ENCODE measurements around the gene AADACL3. TPM values are rescaled to one million over a fixed set of nuclear protein-coding genes. Genes with fewer than 3 reads are reported as not detected.

AADACL3 gene
- total and polyA plus RNA-seq, 2 of the 13 experiments (the other 11 are each of a cell fraction or from before 2014, with no cell fraction given) = not detected

DNA sequence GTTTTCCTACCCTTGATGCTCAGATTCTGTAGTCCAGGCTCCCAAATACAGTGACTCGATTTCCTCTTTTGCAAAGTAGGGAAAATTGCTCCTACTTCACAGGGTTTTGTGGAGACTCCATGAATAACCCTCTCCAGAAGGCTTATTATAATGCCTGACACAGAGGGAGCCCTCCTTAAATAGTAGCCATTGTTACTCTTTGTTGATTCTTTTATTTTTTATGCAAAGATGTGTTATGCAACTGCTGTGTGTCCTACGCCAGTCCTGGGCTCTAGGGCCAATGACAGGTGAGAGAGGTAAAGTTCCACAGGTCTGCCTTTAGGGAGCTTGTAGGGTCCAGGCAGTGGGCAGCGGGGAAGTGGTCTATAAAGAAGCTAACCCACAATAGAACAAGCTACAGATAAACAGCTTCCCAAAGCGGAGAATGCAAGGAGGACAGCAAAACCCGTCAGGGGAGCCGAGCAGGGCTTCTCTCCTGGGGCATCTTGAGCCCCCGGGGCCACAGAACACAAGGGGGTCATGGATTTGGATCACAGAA, 1.5 kb downstream of the AADACL3 start:
- in situ Hi-C loops (cut with HindIII; ENCODE audit: extremely low pct_ligation_motif_present, low pct_unique_long_range_greater_than_20kb) (no loop called here), intact Hi-C loops (cut with micrococcal nuclease; ENCODE audit: unreplicated experiment) (no loop called here)
- H2AFZ ChIP-seq (ENCODE audit: low read length) = no peak overlapping the region
- TF ChIP-seq MTF1 (CRISPR knock-in tag; IDR thresholded peaks at IDR 0.05) (no peak), ZNF441 (CRISPR knock-in tag; IDR thresholded peaks at IDR 0.05; ENCODE audit: borderline replicate concordance) (no peak), PHF5A (CRISPR knock-in tag; IDR thresholded peaks at IDR 0.05; ENCODE audit: low read depth, unreplicated experiment) (no peak), ZNF749 (CRISPR knock-in tag; IDR thresholded peaks at IDR 0.05; ENCODE audit: borderline replicate concordance) (no peak), ADNP (CRISPR knock-in tag; IDR thresholded peaks at IDR 0.05) (no peak), CREB1 (IDR thresholded peaks at IDR 0.05) (no peak), CREB1 (CRISPR knock-in tag; IDR thresholded peaks at IDR 0.05) (no peak), HNF4A (CRISPR knock-in tag; IDR thresholded peaks at IDR 0.05) (no peak)
- TF ChIP-seq, protein P1, sequence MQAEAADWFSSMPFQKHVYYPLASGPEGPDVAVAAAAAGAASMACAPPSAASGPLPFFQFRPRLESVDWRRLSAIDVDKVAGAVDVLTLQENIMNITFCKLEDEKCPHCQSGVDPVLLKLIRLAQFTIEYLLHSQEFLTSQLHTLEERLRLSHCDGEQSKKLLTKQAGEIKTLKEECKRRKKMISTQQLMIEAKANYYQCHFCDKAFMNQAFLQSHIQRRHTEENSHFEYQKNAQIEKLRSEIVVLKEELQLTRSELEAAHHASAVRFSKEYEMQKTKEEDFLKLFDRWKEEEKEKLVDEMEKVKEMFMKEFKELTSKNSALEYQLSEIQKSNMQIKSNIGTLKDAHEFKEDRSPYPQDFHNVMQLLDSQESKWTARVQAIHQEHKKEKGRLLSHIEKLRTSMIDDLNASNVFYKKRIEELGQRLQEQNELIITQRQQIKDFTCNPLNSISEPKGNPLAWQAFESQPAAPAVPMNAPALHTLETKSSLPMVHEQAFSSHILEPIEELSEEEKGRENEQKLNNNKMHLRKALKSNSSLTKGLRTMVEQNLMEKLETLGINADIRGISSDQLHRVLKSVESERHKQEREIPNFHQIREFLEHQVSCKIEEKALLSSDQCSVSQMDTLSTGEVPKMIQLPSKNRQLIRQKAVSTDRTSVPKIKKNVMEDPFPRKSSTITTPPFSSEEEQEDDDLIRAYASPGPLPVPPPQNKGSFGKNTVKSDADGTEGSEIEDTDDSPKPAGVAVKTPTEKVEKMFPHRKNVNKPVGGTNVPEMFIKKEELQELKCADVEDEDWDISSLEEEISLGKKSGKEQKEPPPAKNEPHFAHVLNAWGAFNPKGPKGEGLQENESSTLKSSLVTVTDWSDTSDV (CRISPR knock-in tag; IDR thresholded peaks at IDR 0.05) = no peak
- H3K27ac ChIP-seq (ENCODE audit: extremely low read length, insufficient read depth, low read length) = no peak overlapping the region
- H3K4me2 ChIP-seq (ENCODE audit: low read depth, low read length) = no peak overlapping the region
- no peaks in the 10 kb centered on the region for H3K36me3 ChIP-seq (replicated peaks in 1 of 2; ENCODE audit: control insufficient read depth in 1 of 2, insufficient read depth in 2 of 2, low read length in 2 of 2)
- DNase-seq (ENCODE audit: low spot score) (no peak), ATAC-seq (no peak), FAIRE-seq (no peak)
- H3K9me3 ChIP-seq (ENCODE audit: low read length) = no peaks in the 10 kb centered on the region
- CTCF ChIA-PET (ENCODE audit: low intra/inter-chr PET ratio, low total read pairs) = no interaction called here
- 4% methylated on average over 6 of the region's 7 CpGs for WGBS (ENCODE audit: low lambda C conversion rate)
- no peaks in the 10 kb centered on the region for H3K4me1 ChIP-seq (ENCODE audit: insufficient read depth, low read length)
- peaks cover 1 to 24% of the 10 kb centered on the region in 2 experiments; a peak in 4 of 5 replicates for H3K27me3 ChIP-seq (ENCODE audit: control insufficient read depth in 1 of 2, insufficient read depth in 2 of 2, low read length in 2 of 2)
- BruUV-seq (replicated peaks) = no TSS peak
- no peak overlapping the region for H3K4me3 ChIP-seq (replicated peaks in 1 of 3; ENCODE audit: insufficient read depth in 1 of 3, low read depth in 2 of 3, low read length in 3 of 3)
- H3K9ac ChIP-seq (ENCODE audit: insufficient read depth, low read depth, low read length) = no peak overlapping the region
- no peaks in the 10 kb centered on the region for H3K79me2 ChIP-seq (ENCODE audit: insufficient read depth, low read length)
- no peaks in the 10 kb centered on the region for H4K20me1 ChIP-seq (ENCODE audit: insufficient read depth, low read length)
- POLR2A ChIA-PET = no interaction called here

Data from HepG2 (cell line).